LNCAP (cell line): Measurements from ENCODE around the gene SMIM31.

Experiments used
- CTCF ChIP-seq: fragments of 450-650 bp; IDR thresholded peaks from 2 replicates; pipeline ENCODE4 v1.5.1; 2017; ENCODE audit warnings: mild to moderate bottlenecking

The SMIM31 gene

GRCh38 chr4:164768516-164768915 is 14.6 kb downstream of the SMIM31 start:
- TF ChIP-seq CTCF = peak; percentile 54

- no peak for TF ChIP-seq CTCF
Measured at GRCh38 chr4:164770010-164770724, 16.2 kb downstream of the SMIM31 start.

DNA sequence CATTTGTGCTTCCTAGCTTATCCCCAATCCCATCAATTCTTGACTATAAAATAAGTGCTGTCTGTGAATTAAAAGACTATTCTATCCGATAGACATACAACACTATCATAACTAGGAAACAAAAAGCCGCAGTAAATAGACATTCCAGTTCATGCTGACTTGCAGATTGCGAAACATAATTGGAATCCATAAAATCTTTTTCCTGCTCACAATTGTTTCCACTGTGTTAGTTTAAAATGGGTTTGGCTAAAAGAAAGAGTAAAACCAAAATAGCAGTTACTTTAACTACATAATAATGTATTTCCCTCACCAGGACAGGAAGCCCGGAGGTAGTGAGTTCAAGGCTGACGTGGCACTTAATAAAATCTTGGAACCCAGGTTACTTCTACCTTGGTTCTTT is 17.2 kb downstream of the SMIM31 start:
- no peak for TF ChIP-seq CTCF

DNA sequence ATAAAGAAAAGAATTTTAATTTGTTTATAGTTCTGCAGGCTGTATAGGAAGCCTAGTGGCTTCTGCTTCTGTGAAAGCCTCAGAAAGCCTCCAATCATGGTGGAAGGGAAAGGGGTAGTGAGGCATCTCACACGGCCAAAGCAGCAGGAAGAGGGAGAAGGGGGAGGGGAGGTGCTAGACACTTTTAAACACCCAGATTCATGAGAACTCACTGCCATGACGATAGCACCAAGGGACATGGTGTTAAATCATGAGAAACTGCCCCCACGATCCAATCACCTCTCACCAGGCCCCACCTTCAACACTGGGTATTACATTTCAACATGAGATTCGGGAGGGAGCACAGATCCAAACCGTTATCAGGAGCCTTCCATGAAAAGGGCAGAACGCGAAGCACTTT is 18.1 kb downstream of the SMIM31 start:
- TF ChIP-seq CTCF = no peak

GRCh38 chr4:164779080-164779479 is 25.1 kb downstream of the SMIM31 start:
- no peak for TF ChIP-seq CTCF

DNA sequence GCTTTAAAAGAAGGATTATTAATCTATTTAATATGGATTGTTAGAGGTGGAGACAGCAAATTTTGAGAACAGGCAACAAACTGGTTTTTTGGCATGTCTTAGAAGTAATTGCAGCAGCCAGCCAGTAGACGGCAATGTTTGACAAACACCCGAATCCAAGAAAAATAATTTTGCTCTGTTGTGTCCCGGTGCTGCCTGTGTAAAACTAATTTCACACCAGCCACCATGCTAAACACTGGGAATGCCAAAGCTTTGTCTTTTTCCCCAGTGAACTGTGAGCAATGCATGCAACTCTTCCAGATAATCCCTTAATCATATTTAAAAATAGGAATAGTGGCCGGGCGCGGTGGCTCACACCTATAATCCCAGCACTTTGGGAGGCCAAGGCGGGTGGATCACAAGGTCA is 25.9 kb downstream of the SMIM31 start:
- peak; percentile 81 for TF ChIP-seq CTCF

DNA sequence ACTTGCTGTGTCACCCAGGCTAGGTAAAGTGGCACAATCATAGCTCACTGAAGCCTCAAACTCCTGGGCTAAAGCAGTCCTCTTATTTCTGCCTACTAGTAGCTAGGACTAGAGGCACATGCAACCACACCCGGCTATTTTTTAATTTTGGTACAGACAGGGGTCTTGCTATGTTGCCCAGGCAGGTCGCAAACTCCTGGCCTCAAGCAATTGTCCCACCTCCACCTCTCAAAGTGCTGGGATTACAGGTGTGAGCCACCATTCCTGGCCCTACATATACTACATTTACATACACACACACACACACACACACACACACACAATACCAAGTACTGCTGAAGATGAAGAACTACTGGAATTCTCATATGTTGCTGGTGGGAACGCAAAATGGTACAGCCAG is 26.9 kb downstream of the SMIM31 start:
- TF ChIP-seq CTCF = no peak

DNA sequence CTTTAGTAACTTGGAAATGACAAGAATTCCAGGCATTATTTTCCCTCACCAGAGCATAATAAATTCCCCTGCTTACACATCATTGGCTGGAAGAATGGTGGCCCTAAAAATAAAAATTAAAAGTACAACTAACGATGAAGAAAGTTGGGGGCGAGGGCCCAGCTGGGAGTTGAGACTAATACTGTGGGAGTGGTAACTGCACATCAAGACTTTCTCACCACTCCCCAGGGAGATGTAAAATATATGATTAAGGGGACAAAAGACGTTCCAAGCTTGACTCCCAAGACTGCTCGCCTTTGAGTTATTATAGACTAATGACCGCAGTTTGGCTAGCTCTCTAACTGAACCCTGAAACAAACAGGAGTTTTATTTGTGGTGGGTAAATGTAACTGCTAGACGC is 30.0 kb downstream of the SMIM31 start:
- no peak for TF ChIP-seq CTCF
